CD4-positive, alpha-beta T cell (primary cell): ENCODE results near the gene MAP3K1. TPM values are rescaled to one million over a fixed set of nuclear protein-coding genes. Genes with fewer than 3 reads are reported as not detected.

ENCODE experiments used
- ATAC-seq: fragments of 200-7000 bp; cut with Tn5 transposase; one replicate; pipeline ENCODE4 v1.10.0; 2022; ENCODE audit warnings: mild to moderate bottlenecking; ENCODE audit not compliant: poor library complexity
- CTCF ChIA-PET: fragments of 350-600 bp; sonication (Branson Sonifier 250); formaldehyde crosslinking; loops from one replicate; lab custom pipeline; 2021; ENCODE audit warnings: antibody characterized with exemption, inconsistent platforms; lab: Charles Lee
- POLR2A ChIA-PET: fragments of 350-600 bp; sonication (Branson Sonifier 250); formaldehyde crosslinking; loops from one replicate; lab custom pipeline; 2021; ENCODE audit warnings: antibody characterized with exemption, inconsistent platforms; lab: Charles Lee
- DNase-seq, 14 experiments: peaks; one replicate each; pipeline ENCODE4 v3.0.0-alpha.2; 2013 to 2020; ENCODE audit warnings: mixed read lengths in 2 of 14
- H3K27ac ChIP-seq, 2 donors: one replicate each; pipeline versions ENCODE4 v1.5.1 to v1.7.0; 2013; ENCODE audit warnings: low read length in 2 of 2, low read depth in 1 of 2, mild to moderate bottlenecking in 1 of 2
- H3K27me3 ChIP-seq, 2 experiments: 1 replicate in 1 of 2; 2 replicates in 1 of 2; pipeline versions ENCODE4 v1.6.1 to v1.7.0; 2013; ENCODE audit warnings: low read length in 2 of 2, control low read depth in 1 of 2, mild to moderate bottlenecking in 1 of 2, moderate library complexity in 1 of 2; ENCODE audit not compliant: insufficient read depth in 2 of 2, control insufficient read depth in 1 of 2
- H3K36me3 ChIP-seq: one replicate; pipeline ENCODE4 v1.6.1; 2013; ENCODE audit warnings: low read length, control low read depth; ENCODE audit not compliant: insufficient read depth
- H3K4me1 ChIP-seq: one replicate; pipeline ENCODE4 v1.6.1; 2013; ENCODE audit warnings: low read length, control low read depth; ENCODE audit not compliant: insufficient read depth
- H3K4me3 ChIP-seq: one replicate; pipeline ENCODE4 v1.5.1; 2013; ENCODE audit warnings: mild to moderate bottlenecking, low read length, moderate library complexity
- H3K9me3 ChIP-seq, 2 experiments: 1 replicate in 1 of 2; 2 replicates in 1 of 2; pipeline versions ENCODE4 v1.6.1 to v1.7.0; 2013; ENCODE audit warnings: low read length in 2 of 2, mild to moderate bottlenecking in 2 of 2, control low read depth in 1 of 2, moderate library complexity in 1 of 2; ENCODE audit not compliant: control insufficient read depth in 1 of 2, insufficient read depth in 1 of 2
- H3K27ac Mint-ChIP-seq: one replicate; pipeline ENCODE4 v1.8.0; 2020; ENCODE audit warnings: mixed read lengths
- H3K27me3 Mint-ChIP-seq: one replicate; pipeline ENCODE4 v1.8.0; 2021; ENCODE audit warnings: mixed read lengths
- H3K36me3 Mint-ChIP-seq: one replicate; pipeline ENCODE4 v1.8.0; 2021; ENCODE audit warnings: low read depth, mixed read lengths
- H3K4me1 Mint-ChIP-seq: one replicate; pipeline ENCODE4 v1.8.0; 2021; ENCODE audit warnings: low read depth, mixed read lengths
- H3K4me3 Mint-ChIP-seq: one replicate; pipeline ENCODE4 v1.8.0; 2020; ENCODE audit warnings: mild to moderate bottlenecking, mixed read lengths
- H3K9me3 Mint-ChIP-seq: one replicate; pipeline ENCODE4 v1.8.0; 2020; ENCODE audit warnings: mixed read lengths
- intact Hi-C, 2 experiments: fragments of 100-400 bp; cut with DNase I in 1 of 2; cut with micrococcal nuclease in 1 of 2; formaldehyde crosslinking; loops; one replicate each; pipeline versions ENCODE4 v1.15.1 to v1.9.0; 2023 to 2025; cut with DNase I, micrococcal nuclease
- total RNA-seq, 174 experiments: library from RNA in 2 of 174; stranded (reverse) in 2 of 174; gene quantifications; one replicate each; pipeline ENCODE4 v1.2.3 and lab custom pipeline; 2021 to 2026
- TF ChIP-seq, protein P1 (sequence below): fragments of 200-600 bp; IDR thresholded peaks from one replicate; pipeline ENCODE4 v1.8.0; 2022; ENCODE audit warnings: antibody characterized with exemption, mild to moderate bottlenecking

Gene MAP3K1
- total RNA-seq, 2 experiments from 2014 or later = 59.4 to 62.5 TPM

DNA sequence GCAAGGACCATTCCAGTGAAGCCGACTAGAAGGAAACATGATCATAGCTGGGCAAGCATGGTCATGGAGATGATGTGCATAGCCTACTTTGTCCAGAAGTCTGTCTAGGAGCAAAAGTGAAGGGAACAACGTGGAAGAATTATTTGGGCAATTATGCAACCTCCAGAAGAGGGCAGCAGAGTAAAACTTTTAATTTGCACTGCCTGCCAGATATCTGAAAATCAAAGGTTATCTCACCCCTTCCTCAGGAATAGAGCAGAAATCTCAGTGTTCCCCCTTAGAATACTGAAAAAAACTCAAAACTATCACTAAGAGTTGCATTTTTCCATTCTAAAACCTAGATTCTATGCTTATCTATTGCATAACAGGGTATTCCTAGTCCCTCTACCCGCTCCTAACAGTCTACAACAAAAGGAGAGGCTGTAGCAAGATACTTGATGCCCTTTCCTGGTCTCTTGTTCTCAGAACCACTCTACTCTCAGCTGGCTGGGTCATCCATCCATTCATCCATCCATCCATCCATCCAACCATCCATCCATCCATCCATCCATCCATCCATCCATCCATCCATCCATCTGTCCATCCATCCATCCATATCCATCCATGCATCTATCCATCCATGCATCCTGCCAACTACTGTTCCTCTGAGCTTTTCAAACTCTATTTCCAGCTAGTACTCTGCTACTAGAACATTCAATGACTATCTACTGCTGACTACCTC is 85.7 kb downstream of the MAP3K1 start:
- Histone ChIP-seq H3K36me3 (peaks cover 9% of the 10 kb centered on the region), H3K4me1 (peaks cover 4% of the 10 kb centered on the region), H3K4me3 (no peak overlapping the region), H3K9me3 (no peaks in the 10 kb centered on the region), H3K27ac (no peak overlapping the region), H3K27me3 (no peaks in the 10 kb centered on the region)
- POLR2A ChIA-PET = interaction anchor here (0.6 kb wide), 1 partner anchor 42 kb away, joined by 3 read pairs; no protein-coding TSS in a partner anchor
- no peaks in the 10 kb centered on the region for H3K4me1 Mint-ChIP-seq
- DNase-seq (peak in 7 of 14 experiments; percentile 2 to 75 (median 59)), ATAC-seq (peak; percentile 68)
- intact Hi-C loops = loop anchor here (1.0 to 10.0 kb wide), 5 partner anchors 236 to 1562 kb away; no protein-coding TSS in a partner anchor
- no peak overlapping the region for H3K27ac Mint-ChIP-seq
- TF ChIP-seq, protein P1, sequence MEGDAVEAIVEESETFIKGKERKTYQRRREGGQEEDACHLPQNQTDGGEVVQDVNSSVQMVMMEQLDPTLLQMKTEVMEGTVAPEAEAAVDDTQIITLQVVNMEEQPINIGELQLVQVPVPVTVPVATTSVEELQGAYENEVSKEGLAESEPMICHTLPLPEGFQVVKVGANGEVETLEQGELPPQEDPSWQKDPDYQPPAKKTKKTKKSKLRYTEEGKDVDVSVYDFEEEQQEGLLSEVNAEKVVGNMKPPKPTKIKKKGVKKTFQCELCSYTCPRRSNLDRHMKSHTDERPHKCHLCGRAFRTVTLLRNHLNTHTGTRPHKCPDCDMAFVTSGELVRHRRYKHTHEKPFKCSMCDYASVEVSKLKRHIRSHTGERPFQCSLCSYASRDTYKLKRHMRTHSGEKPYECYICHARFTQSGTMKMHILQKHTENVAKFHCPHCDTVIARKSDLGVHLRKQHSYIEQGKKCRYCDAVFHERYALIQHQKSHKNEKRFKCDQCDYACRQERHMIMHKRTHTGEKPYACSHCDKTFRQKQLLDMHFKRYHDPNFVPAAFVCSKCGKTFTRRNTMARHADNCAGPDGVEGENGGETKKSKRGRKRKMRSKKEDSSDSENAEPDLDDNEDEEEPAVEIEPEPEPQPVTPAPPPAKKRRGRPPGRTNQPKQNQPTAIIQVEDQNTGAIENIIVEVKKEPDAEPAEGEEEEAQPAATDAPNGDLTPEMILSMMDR = peak; percentile 75
- H3K36me3 Mint-ChIP-seq = peaks cover 13% of the 10 kb centered on the region
- CTCF ChIA-PET = interaction anchor here (0.7 to 1.6 kb wide), 3 partner anchors 41 to 319 kb away, joined by 3 to 4 read pairs (median 3); no protein-coding TSS in a partner anchor
- H3K27me3 Mint-ChIP-seq = no peaks in the 10 kb centered on the region
- H3K9me3 Mint-ChIP-seq = no peaks in the 10 kb centered on the region
- no peak overlapping the region for H3K4me3 Mint-ChIP-seq

DNA sequence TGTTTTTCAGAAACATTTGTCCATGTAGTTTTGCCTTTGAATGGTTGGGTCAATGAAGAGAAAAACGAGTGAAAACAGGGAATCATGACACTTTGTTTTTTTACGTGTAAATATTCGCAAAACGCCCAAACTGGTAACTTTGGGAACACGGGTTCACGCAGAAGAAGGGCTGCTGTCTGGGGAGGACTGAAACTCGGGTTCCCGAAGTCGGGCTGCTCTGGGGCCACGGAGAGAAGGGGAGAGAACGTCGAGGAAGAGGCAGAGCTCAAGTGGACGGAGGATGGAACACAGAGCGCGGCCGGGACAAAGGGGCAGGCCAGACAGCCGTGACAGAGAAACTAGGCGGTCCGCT is 93.6 kb downstream of the MAP3K1 start:
- Mint-ChIP-seq H3K4me1 (peaks cover 24% of the 10 kb centered on the region), H3K4me3 (peak overlapping the region; percentile 95), H3K27me3 (no peaks in the 10 kb centered on the region), H3K27ac (peak overlapping the region; percentile 81), H3K36me3 (peaks cover 14% of the 10 kb centered on the region), H3K9me3 (no peaks in the 10 kb centered on the region)
- Histone ChIP-seq H3K9me3 (no peaks in the 10 kb centered on the region), H3K36me3 (no peaks in the 10 kb centered on the region), H3K4me3 (peak overlapping the region; percentile 88), H3K27me3 (no peaks in the 10 kb centered on the region), H3K27ac (peak overlapping the region; percentile 57 to 67), H3K4me1 (peaks cover 15% of the 10 kb centered on the region)
- intact Hi-C loops = loop anchor here (2.0 to 10.0 kb wide), 3 partner anchors 43 to 586 kb away; partner anchors contain the start of genes GPBP1 (in 1 of the 2) and MIER3 (in 1 of the 2)
- ChIA-PET POLR2A (interaction anchor here (1.0 to 1.5 kb wide), 3 partner anchors 267 to 1601 kb away, joined by 3 to 4 read pairs (median 3); partner anchors contain the start of genes DHX29 and MTREX), CTCF (no interaction called here)
- TF ChIP-seq, protein P1 = no peak
- ATAC-seq (peak; percentile 5), DNase-seq (peak in 2 of 14 experiments; percentile 6 to 13)

DNA sequence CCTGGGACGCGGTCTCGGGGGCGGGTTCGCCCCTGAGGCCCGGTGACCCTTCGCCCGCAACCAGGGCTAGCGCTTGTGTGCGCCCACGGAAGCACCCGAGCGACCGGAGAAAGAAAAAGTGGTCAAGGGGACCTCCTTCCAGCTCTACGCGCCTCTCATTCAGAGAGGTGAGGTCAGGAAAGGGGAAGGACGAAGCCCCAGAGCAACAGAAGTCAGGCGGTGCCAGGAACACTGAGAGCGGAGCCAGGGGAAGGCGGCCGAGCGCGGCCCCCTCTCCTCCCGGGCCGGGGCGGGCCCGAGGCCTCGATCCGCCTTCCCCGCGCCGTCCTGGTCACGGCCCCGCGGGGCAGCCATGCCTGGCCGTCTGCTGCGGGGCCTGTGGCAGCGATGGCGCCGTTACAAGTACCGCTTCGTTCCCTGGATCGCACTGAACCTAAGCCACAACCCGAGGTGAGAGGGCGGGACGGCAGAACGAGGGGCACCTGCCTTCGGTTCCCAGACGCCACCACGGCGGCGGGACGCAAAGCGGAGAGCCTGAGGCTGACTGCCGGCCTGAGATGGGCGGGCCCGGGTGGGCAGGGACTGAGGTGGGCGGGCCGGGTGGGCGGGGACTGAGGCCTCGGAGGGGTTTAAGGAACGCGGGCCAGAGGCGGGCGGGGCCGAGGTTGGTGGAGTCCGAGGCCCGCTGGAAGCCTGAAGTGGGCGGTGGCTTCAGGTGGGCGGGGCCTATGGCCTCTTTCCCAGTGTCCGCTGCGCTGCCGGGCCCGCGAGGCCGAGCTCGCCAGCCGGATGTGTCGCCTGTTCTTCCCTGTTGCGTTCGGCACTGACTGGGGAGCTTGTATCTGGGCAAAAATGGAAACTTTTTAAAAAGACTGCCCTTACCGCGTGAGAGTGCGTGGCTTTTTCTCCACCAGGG is 94.2 kb downstream of the MAP3K1 start, which contains the start of gene SETD9:
SETD9 (plus strand) TSS at position 303 of the 916 bp plus-strand sequence; CDS start at position 353, 50 bp downstream.
- Histone ChIP-seq H3K4me3 (peak within 1 kb of the TSS; percentile 88), H3K4me1 (peaks cover 15% of the 10 kb centered on the region), H3K27me3 (no peaks in the 10 kb centered on the region), H3K9me3 (no peaks in the 10 kb centered on the region), H3K27ac (peak within 1 kb of the TSS; percentile 57 to 82), H3K36me3 (no peaks in the 10 kb centered on the region)
- peak within 1 kb of the TSS; percentile 81 for H3K27ac Mint-ChIP-seq
- ChIA-PET POLR2A (interaction anchor here (0.8 to 2.6 kb wide), 14 partner anchors 9 to 1813 kb away, joined by 3 to 26 read pairs (median 4); partner anchors contain the start of genes GPBP1 and PLK2), CTCF (interaction anchor here (1.2 kb wide), 1 partner anchor 229 kb away, joined by 4 read pairs; no protein-coding TSS in a partner anchor)
- no peaks in the 10 kb centered on the region for H3K27me3 Mint-ChIP-seq
- peak within 1 kb of the TSS; percentile 95 for H3K4me3 Mint-ChIP-seq
- H3K9me3 Mint-ChIP-seq = no peaks in the 10 kb centered on the region
- peak; percentile 65 to 95 (median 80) for DNase-seq
- peaks cover 24% of the 10 kb centered on the region for H3K4me1 Mint-ChIP-seq
- peak; percentile 84 for ATAC-seq
- intact Hi-C loops = loop anchor here (2.0 to 10.0 kb wide), 4 partner anchors 43 to 585 kb away; partner anchors contain the start of genes MIER3 (in 2 of the 2) and GPBP1 (in 1 of the 2)
- TF ChIP-seq, protein P1 = no peak
- peaks cover 14% of the 10 kb centered on the region for H3K36me3 Mint-ChIP-seq
